ENCODE results near the gene PPP1R15A.

PPP1R15A gene

GRCh38 chr19:48856921-48857320, 15.3 kb upstream of the PPP1R15A start:
- Histone ChIP-seq H3K27ac (no peak overlapping the region), H3K4me3 (no peak overlapping the region)

GRCh38 chr19:48858984-48859710, 13.1 kb upstream of the PPP1R15A start:
- no peak overlapping the region for H3K27ac ChIP-seq

GRCh38 chr19:48859711-48860572, 12.3 kb upstream of the PPP1R15A start:
- peak overlapping the region in 2 of 7 experiments; percentile 5 to 24 for H3K4me3 ChIP-seq
- no peak overlapping the region for H3K27ac ChIP-seq

More at GRCh38 chr19:48858984-48859710, 13.1 kb upstream of the PPP1R15A start:
- H3K4me3 ChIP-seq, result peak overlapping the region in 3 of 7 experiments; percentile 5 to 24 (median 16)

GRCh38 chr19:48861313-48861712, 10.9 kb upstream of the PPP1R15A start:
- Histone ChIP-seq H3K27ac (no peak overlapping the region), H3K4me3 (no peak overlapping the region)

- Histone ChIP-seq H3K27ac (no peak overlapping the region), H3K4me3 (no peak overlapping the region)
Measured at GRCh38 chr19:48862827-48863226, 9.4 kb upstream of the PPP1R15A start.

- Histone ChIP-seq H3K27ac (peak overlapping the region in 4 of 21 experiments; percentile 34 to 89 (median 65)), H3K4me3 (no peak overlapping the region)
Measured at GRCh38 chr19:48866692-48867091, 5.5 kb upstream of the PPP1R15A start.

- peak overlapping the region in 16 of 21 experiments; percentile 36 to 91 (median 81) for H3K27ac ChIP-seq
- H3K4me3 ChIP-seq, result peak overlapping the region in 5 of 7 experiments; percentile 1 to 41 (median 30)
Measured at GRCh38 chr19:48867123-48867745, 5.0 kb upstream of the PPP1R15A start.

- H3K4me3 ChIP-seq, result peak overlapping the region; percentile 1 to 41 (median 26)
- peak overlapping the region in 18 of 21 experiments; percentile 36 to 91 (median 78) for H3K27ac ChIP-seq
Measured at GRCh38 chr19:48867746-48868113, 4.5 kb upstream of the PPP1R15A start.

GRCh38 chr19:48868114-48868886, 3.9 kb upstream of the PPP1R15A start, which contains the start of gene PLEKHA4:
PLEKHA4 (minus strand) TSS chr19:48868617; CDS start chr19:48867620, 997 bp downstream.
- peak within 1 kb of the TSS; percentile 1 to 41 (median 26) for H3K4me3 ChIP-seq
- H3K27ac ChIP-seq, result peak within 1 kb of the TSS in 20 of 21 experiments; percentile 37 to 91 (median 75)

- Histone ChIP-seq H3K4me3 (no peak overlapping the region), H3K27ac (no peak overlapping the region)
Measured at GRCh38 chr19:48870048-48870447, 2.2 kb upstream of the PPP1R15A start.

- Histone ChIP-seq H3K27ac (peak overlapping the region in 19 of 21 experiments; percentile 51 to 100 (median 99)), H3K4me3 (peak overlapping the region in 5 of 7 experiments; percentile 73 to 100 (median 76))
Measured at GRCh38 chr19:48871471-48872181, 595 bp upstream of the PPP1R15A start.

GRCh38 chr19:48872884-48873475, 759 bp downstream of the PPP1R15A start:
- peak overlapping the region; percentile 95 to 100 (median 99) for H3K27ac ChIP-seq

GRCh38 chr19:48873476-48874302, 1.5 kb downstream of the PPP1R15A start:
- Histone ChIP-seq H3K4me3 (peak overlapping the region; percentile 73 to 100 (median 76)), H3K27ac (peak overlapping the region; percentile 95 to 100 (median 99))

More at GRCh38 chr19:48872884-48873475, 759 bp downstream of the PPP1R15A start:
- peak overlapping the region; percentile 73 to 100 (median 76) for H3K4me3 ChIP-seq

GRCh38 chr19:48874303-48875135, 2.3 kb downstream of the PPP1R15A start:
- H3K27ac ChIP-seq, result peak overlapping the region in 20 of 21 experiments; percentile 95 to 100 (median 99)
- peak overlapping the region; percentile 73 to 100 (median 76) for H3K4me3 ChIP-seq

- H3K4me3 ChIP-seq, result peak overlapping the region in 6 of 7 experiments; percentile 73 to 100 (median 84)
- H3K27ac ChIP-seq, result peak overlapping the region in 20 of 21 experiments; percentile 95 to 100 (median 99)
Measured at GRCh38 chr19:48876043-48876981, 4.1 kb downstream of the PPP1R15A start.

All from skin epidermis (tissue), 12 donors.